ENCODE data around the gene CUL4B.
"Not testable (repeated sequence)": the region's sequence is repeated elsewhere in the genome, so short reads cannot be mapped to it uniquely, and the experiment has no call there.

The CUL4B gene

GRCh38 chrX:120517936-120518335 is 42.8 kb downstream of the CUL4B start:
- no peak for DNase-seq

- DNase-seq, result peak; percentile 16
Observed at GRCh38 chrX:120514236-120514635, 46.5 kb downstream of the CUL4B start.

- no peak for DNase-seq
Observed at GRCh38 chrX:120512627-120513026, 48.1 kb downstream of the CUL4B start.

GRCh38 chrX:120512222-120512621 is 48.5 kb downstream of the CUL4B start:
- no peak for DNase-seq

GRCh38 chrX:120504569-120504968 is 56.2 kb downstream of the CUL4B start:
- DNase-seq, result no peak

GRCh38 chrX:120499301-120500072 is 61.3 kb downstream of the CUL4B start:
- no peak for DNase-seq

- not testable (repeated sequence) for DNase-seq
Observed at GRCh38 chrX:120490119-120490518, 70.6 kb downstream of the CUL4B start.

GRCh38 chrX:120486786-120487185 is 74.0 kb downstream of the CUL4B start:
- DNase-seq, result peak; percentile 48

GRCh38 chrX:120485638-120486520 is 74.9 kb downstream of the CUL4B start:
- peak; percentile 92 for DNase-seq

- DNase-seq, result no peak
Observed at GRCh38 chrX:120485315-120485637, 75.5 kb downstream of the CUL4B start.

GRCh38 chrX:120477453-120477852 is 83.3 kb downstream of the CUL4B start:
- DNase-seq, result no peak

GRCh38 chrX:120476714-120477113 is 84.0 kb downstream of the CUL4B start:
- DNase-seq, result no peak

GRCh38 chrX:120475447-120475846 is 85.3 kb downstream of the CUL4B start:
- DNase-seq, result peak; percentile 1
